ENCODE results near the gene DCAF7.

Gene DCAF7

DNA sequence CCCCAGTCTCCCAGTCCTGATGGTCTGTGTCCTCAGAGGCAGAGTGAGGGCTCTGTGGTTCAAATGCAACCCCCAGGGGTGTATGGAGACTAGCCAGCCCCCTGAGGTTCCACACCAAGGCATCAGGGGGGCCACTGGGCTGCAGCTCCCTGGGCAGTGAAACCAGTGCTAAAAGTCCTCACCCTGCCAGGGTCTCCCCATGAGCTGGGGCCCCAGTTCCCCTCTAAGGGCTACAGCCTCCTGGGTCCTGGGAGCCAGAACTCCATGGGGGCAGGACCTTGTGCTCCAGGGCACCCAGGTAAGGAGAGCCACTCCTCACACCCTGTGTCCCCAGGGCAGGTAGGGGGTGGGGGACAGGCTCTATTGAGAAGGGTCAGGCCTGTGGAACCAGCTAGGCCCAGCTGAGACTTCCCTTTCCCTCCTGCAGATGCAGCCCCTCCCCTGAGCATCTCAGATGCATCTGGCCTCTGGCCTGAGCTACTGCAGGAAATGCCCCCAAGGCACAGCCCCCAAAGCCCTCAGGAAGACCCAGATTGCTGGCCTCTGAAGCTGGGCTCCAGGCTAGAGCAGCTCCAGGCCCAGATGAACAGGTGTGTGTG, 6.4 kb upstream of the DCAF7 start:
- DNase-seq (ENCODE audit: low read depth) = no peak
- TF ChIP-seq MYC (IDR thresholded peaks at IDR 0.05; ENCODE audit: low read depth, low read length) (no peak), POLR2A (IDR thresholded peaks at IDR 0.05; ENCODE audit: extremely low read depth, insufficient read length) (no peak)
- TF ChIP-seq, protein P1, sequence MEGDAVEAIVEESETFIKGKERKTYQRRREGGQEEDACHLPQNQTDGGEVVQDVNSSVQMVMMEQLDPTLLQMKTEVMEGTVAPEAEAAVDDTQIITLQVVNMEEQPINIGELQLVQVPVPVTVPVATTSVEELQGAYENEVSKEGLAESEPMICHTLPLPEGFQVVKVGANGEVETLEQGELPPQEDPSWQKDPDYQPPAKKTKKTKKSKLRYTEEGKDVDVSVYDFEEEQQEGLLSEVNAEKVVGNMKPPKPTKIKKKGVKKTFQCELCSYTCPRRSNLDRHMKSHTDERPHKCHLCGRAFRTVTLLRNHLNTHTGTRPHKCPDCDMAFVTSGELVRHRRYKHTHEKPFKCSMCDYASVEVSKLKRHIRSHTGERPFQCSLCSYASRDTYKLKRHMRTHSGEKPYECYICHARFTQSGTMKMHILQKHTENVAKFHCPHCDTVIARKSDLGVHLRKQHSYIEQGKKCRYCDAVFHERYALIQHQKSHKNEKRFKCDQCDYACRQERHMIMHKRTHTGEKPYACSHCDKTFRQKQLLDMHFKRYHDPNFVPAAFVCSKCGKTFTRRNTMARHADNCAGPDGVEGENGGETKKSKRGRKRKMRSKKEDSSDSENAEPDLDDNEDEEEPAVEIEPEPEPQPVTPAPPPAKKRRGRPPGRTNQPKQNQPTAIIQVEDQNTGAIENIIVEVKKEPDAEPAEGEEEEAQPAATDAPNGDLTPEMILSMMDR (IDR thresholded peaks at IDR 0.05; ENCODE audit: low read depth, low read length) = no peak
- TF ChIP-seq, protein P2, sequence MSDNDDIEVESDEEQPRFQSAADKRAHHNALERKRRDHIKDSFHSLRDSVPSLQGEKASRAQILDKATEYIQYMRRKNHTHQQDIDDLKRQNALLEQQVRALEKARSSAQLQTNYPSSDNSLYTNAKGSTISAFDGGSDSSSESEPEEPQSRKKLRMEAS (IDR thresholded peaks at IDR 0.05; ENCODE audit: low read depth, low read length) = no peak
- H3K4me3 ChIP-seq (ENCODE audit: low read depth, low read length) = no peak overlapping the region

DNA sequence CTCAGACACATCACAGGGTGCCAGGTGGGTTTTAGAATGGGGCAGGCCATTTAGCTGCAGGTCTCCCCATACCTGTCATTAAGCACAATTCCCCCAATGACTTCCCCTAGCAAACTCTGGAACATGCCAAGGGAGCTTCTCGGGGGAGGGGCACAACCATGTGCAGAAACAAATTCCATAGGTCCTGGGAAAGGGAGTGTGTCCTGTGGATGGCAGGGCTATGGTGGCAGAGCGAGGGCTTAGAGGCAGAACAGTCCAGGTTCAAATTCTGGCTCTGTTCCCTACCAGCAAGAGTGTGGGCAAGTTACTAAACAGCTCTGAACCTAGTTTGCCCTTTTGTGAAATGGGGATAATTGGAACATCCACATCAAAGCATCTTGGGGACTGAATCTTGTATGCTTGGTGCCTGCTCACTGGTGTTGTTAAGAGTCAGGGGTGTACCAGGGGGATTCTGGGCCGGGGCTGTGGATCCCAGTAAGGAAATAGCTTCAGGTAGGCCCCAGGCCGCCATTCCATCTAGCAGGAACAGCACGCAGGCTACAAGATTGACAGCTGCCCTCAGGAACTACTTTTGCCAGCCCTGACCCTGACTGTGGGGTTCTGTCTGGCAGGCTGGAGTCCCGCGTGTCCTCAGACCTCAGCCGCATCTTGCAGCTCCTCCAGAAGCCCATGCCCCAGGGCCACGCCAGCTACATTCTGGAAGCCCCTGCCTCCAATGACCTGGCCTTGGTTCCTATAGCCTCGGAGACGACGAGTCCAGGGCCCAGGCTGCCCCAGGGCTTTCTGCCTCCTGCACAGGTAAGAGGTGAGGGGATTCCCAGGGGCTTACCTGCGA, 5.6 kb upstream of the DCAF7 start:
- H3K4me3 ChIP-seq (ENCODE audit: low read depth, low read length) = no peak overlapping the region
- DNase-seq (ENCODE audit: low read depth) = no peak
- TF ChIP-seq, protein P2 (IDR thresholded peaks at IDR 0.05; ENCODE audit: low read depth, low read length) = no peak
- TF ChIP-seq, protein P1 (IDR thresholded peaks at IDR 0.05; ENCODE audit: low read depth, low read length) = no peak
- TF ChIP-seq MYC (IDR thresholded peaks at IDR 0.05; ENCODE audit: low read depth, low read length) = no peak
- no peak for TF ChIP-seq POLR2A (IDR thresholded peaks at IDR 0.05; ENCODE audit: extremely low read depth, insufficient read length)

DNA sequence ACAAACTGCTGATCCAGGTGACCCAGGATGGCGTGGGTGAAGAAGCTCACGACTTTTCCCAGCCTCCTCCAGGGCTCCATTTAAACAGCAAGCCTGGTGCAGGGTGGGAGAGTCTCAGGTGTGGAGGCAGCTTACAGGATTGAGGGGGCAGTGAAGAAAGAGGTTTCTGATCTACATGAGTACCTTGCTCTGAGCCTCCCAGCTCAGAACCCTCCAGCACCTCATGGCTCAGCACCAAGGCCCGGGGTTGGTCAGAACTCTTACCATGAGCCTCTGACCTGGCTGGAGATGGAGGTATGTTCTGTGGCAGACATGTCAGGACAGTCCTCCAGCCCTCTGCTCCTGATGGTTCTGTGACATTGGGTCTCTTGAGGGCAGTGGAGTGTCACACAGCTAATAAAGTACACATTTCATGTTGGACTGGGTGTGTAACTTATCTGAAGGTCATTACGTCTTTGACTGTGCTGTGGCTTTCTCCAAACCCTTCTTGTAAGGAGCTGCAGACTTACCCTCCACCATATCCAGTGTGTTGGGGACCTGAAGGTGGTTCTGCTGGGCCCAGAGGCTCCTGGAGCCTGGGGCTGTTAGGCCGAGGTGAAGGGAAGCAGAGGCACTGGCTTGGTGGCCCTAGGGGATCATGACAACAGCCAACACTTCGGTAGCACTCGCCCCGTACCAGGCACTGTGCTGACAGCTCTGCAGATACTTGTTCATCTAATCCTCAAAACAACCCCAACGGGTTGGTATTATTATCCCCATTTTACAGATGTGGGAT, 3.8 kb upstream of the DCAF7 start:
- no peak for DNase-seq (ENCODE audit: low read depth)
- H3K4me3 ChIP-seq (ENCODE audit: low read depth, low read length) = no peak overlapping the region
- TF ChIP-seq MYC (IDR thresholded peaks at IDR 0.05; ENCODE audit: low read depth, low read length) = no peak
- TF ChIP-seq POLR2A (IDR thresholded peaks at IDR 0.05; ENCODE audit: extremely low read depth, insufficient read length) = no peak
- TF ChIP-seq, protein P1 (IDR thresholded peaks at IDR 0.05; ENCODE audit: low read depth, low read length) = no peak
- TF ChIP-seq, protein P2 (IDR thresholded peaks at IDR 0.05; ENCODE audit: low read depth, low read length) = no peak

DNA sequence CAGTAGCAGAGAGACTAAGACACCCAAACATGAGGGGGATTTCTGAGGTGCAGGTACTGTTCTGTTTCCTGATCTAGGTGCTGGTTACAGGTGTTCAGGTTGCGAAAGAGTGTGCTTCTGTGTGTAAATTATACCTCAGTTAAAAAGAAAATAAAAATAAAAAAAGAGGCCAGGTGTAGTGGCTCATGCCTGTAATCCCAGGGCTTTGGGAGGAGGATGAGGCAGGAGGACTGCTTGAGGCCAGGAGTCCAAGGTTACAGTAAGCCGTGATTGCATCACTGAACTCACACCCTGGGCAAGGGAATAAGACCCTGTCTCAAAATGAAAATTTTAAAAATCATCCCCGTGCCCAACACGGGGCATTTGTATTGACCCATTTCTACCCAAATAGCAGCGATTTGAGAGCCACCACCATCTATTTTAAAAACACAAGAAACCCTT, 3.2 kb upstream of the DCAF7 start:
- H3K4me3 ChIP-seq (ENCODE audit: low read depth, low read length) = no peak overlapping the region
- TF ChIP-seq, protein P2 (IDR thresholded peaks at IDR 0.05; ENCODE audit: low read depth, low read length) = no peak
- no peak for TF ChIP-seq POLR2A (IDR thresholded peaks at IDR 0.05; ENCODE audit: extremely low read depth, insufficient read length)
- TF ChIP-seq, protein P1 (IDR thresholded peaks at IDR 0.05; ENCODE audit: low read depth, low read length) = no peak
- TF ChIP-seq MYC (IDR thresholded peaks at IDR 0.05; ENCODE audit: low read depth, low read length) = no peak
- DNase-seq (ENCODE audit: low read depth) = no peak

DNA sequence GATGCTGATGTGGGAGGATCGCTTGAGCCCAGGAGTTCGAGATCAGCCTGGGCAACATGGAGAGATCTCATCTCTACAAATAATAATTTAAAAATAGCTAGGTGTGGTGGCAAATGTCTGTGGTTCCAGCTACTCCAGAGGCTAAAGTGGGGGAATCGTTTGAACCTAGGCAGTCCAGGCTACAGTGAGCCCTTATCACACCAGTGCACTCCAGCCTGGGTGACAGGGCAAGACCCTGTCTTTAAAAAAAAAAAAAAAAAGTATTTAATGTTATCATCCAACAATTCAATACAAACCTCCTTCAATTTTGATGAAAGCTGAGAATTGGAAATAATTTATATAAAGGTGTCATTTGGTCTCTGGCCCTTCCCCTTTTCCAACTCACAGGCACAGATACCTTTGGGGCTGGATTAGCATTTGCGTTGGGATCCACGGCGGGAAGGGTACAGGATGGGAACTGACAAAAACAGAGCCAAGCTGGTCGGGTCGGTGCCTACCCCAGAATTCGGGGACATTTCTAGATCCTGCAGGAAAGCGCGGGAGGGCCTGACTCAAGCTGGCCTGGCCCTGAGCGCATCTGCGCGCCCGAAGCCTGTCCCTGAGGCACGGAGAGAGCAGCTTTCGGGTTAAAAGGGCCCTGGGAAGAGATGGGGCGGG, 860 bp upstream of the DCAF7 start:
- peak overlapping the region; percentile 81 for H3K4me3 ChIP-seq (ENCODE audit: low read depth, low read length)
- DNase-seq (ENCODE audit: low read depth) = no peak
- TF ChIP-seq, protein P1 (IDR thresholded peaks at IDR 0.05; ENCODE audit: low read depth, low read length) = no peak
- no peak for TF ChIP-seq MYC (IDR thresholded peaks at IDR 0.05; ENCODE audit: low read depth, low read length)
- TF ChIP-seq, protein P2 (IDR thresholded peaks at IDR 0.05; ENCODE audit: low read depth, low read length) = no peak
- no peak for TF ChIP-seq POLR2A (IDR thresholded peaks at IDR 0.05; ENCODE audit: extremely low read depth, insufficient read length)
